ENCODE measurements around the gene WNT6.

Gene WNT6

DNA sequence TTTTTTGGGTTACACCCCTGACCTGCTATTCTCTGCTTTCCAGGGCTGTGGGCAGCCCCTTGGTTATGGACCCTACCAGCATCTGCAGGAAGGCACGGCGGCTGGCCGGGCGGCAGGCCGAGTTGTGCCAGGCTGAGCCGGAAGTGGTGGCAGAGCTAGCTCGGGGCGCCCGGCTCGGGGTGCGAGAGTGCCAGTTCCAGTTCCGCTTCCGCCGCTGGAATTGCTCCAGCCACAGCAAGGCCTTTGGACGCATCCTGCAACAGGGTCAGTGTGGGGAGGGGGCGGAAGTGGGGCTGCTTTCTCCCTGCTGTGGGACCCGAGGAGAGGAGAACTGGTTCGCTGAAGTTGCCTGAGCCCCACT, 11.4 kb downstream of the WNT6 start:
- H3K4me3 ChIP-seq (ENCODE audit: low read length): no peak overlapping the region
- TF ChIP-seq, protein P1, sequence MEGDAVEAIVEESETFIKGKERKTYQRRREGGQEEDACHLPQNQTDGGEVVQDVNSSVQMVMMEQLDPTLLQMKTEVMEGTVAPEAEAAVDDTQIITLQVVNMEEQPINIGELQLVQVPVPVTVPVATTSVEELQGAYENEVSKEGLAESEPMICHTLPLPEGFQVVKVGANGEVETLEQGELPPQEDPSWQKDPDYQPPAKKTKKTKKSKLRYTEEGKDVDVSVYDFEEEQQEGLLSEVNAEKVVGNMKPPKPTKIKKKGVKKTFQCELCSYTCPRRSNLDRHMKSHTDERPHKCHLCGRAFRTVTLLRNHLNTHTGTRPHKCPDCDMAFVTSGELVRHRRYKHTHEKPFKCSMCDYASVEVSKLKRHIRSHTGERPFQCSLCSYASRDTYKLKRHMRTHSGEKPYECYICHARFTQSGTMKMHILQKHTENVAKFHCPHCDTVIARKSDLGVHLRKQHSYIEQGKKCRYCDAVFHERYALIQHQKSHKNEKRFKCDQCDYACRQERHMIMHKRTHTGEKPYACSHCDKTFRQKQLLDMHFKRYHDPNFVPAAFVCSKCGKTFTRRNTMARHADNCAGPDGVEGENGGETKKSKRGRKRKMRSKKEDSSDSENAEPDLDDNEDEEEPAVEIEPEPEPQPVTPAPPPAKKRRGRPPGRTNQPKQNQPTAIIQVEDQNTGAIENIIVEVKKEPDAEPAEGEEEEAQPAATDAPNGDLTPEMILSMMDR (IDR thresholded peaks at IDR 0.05; ENCODE audit: insufficient read depth, low read depth, low read length, missing control alignments): no peak
- DNase-seq (ENCODE audit: low read depth): no peak

GRCh38 chr2:218871345-218872302, 12.0 kb downstream of the WNT6 start:
- H3K4me3 ChIP-seq (ENCODE audit: low read length): no peak overlapping the region

DNA sequence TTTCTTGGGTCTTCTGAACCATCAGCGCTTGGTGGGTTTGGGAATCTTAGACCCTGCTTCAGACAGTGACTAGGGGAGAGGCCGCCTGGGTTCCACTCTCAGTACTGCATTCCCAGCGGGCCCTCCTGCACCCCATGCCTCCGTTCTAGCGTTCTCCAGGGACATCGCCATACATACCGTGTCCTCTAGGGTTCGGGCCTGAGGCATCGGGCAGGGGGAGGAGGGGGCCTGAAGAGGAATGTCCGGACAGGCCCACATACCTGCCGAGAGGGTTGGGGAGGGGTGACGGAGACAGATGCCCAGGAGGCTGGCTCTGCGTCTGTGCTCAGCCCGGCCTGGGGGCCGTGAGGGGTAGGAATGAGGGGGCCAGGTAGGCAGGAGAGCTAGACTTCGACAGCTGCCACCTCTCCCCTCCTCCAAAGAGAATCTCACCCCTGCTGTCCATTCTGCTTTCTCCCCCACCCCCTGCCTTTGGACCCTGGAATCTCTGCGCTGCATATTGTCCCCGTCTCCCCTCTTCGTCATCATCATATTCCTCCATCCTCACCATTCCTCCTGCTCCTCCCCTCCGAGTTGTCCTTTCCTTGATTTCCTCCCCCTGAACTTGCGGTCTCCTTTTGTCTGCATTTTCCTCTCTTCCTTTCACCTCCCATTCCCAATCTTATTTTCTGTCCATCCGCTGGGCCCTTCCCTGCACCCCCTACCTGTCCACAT, 13.2 kb downstream of the WNT6 start:
- no peak overlapping the region for H3K4me3 ChIP-seq (ENCODE audit: low read length)
- TF ChIP-seq, protein P1 (IDR thresholded peaks at IDR 0.05; ENCODE audit: insufficient read depth, low read depth, low read length, missing control alignments): no peak
- no peak for DNase-seq (ENCODE audit: low read depth)

More at GRCh38 chr2:218871345-218872302, 12.0 kb downstream of the WNT6 start:
- no peak for DNase-seq (ENCODE audit: low read depth)
- TF ChIP-seq, protein P1 (IDR thresholded peaks at IDR 0.05; ENCODE audit: insufficient read depth, low read depth, low read length, missing control alignments): no peak

DNA sequence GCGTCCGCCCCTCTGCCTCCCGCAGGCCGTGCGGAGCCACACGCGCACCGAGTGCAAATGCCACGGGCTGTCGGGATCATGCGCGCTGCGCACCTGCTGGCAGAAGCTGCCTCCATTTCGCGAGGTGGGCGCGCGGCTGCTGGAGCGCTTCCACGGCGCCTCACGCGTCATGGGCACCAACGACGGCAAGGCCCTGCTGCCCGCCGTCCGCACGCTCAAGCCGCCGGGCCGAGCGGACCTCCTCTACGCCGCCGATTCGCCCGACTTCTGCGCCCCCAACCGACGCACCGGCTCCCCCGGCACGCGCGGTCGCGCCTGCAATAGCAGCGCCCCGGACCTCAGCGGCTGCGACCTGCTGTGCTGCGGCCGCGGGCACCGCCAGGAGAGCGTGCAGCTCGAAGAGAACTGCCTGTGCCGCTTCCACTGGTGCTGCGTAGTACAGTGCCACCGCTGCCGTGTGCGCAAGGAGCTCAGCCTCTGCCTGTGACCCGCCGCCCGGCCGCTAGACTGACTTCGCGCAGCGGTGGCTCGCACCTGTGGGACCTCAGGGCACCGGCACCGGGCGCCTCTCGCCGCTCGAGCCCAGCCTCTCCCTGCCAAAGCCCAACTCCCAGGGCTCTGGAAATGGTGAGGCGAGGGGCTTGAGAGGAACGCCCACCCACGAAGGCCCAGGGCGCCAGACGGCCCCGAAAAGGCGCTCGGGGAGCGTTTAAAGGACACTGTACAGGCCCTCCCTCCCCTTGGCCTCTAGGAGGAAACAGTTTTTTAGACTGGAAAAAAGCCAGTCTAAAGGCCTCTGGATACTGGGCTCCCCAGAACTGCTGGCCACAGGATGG, 14.0 kb downstream of the WNT6 start:
- H3K4me3 ChIP-seq (ENCODE audit: low read length): no peak overlapping the region
- TF ChIP-seq, protein P1 (IDR thresholded peaks at IDR 0.05; ENCODE audit: insufficient read depth, low read depth, low read length, missing control alignments): no peak
- DNase-seq (ENCODE audit: low read depth): no peak

DNA sequence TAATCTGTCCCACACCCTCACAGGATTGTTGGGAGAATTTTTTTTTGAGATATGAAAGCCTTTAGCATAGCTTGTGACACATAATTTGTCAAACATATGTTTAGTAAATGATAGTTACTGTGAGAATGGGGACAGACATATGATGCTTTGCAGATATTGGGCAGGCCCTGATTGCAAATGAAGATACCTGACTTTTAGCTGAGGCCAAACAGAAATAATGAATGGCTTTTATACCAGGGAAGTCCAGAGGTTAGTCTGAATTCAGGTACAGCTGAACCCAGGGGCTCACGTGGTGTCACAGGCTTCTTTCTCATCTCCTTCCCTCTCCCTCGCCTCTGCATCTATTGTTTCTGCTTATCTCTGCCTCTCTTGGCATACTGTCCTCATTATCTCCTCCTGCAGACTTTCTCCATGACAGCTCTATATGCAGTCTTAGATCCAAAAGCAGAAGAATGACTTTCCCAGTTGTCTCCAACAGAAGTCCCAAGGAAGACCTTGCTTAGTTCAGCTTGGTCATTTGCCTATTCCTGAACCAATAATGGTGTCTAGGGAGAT, 16.2 kb downstream of the WNT6 start:
- no peak for DNase-seq (ENCODE audit: low read depth)
- TF ChIP-seq, protein P1 (IDR thresholded peaks at IDR 0.05; ENCODE audit: insufficient read depth, low read depth, low read length, missing control alignments): no peak
- no peak overlapping the region for H3K4me3 ChIP-seq (ENCODE audit: low read length)

- TF ChIP-seq, protein P1 (IDR thresholded peaks at IDR 0.05; ENCODE audit: insufficient read depth, low read depth, low read length, missing control alignments): peak; percentile 100
- H3K4me3 ChIP-seq (ENCODE audit: low read length): no peak overlapping the region
- DNase-seq (ENCODE audit: low read depth): peak; percentile 70
Measured at GRCh38 chr2:218876562-218877219, 17.1 kb downstream of the WNT6 start.
